ENCODE results near the gene PLEKHN1.

PLEKHN1 gene

GRCh38 chr1:959731-960362, 6.4 kb upstream of the PLEKHN1 start:
- Histone ChIP-seq H3K4me3 (ENCODE audit: low read length) (peak overlapping the region; percentile 75), H3K27me3 (replicated peaks; ENCODE audit: control insufficient read depth, insufficient read depth, low read length) (no peaks in the 10 kb centered on the region)
- no peak for DNase-seq (ENCODE audit: low read depth)

GRCh38 chr1:960363-961131, 5.7 kb upstream of the PLEKHN1 start, which contains the start of gene KLHL17:
TSS of gene KLHL17 (plus strand) at chr1:960584. CDS start at chr1:960694, 110 bp downstream.
- H3K36me3 ChIP-seq (ENCODE audit: control insufficient read depth, insufficient read depth, low read length, severe bottlenecking): peaks cover 16% of the 10 kb centered on the region
- peaks cover 7% of the 10 kb centered on the region for H3K4me1 ChIP-seq (ENCODE audit: control insufficient read depth, insufficient read depth, low read length)
- DNase-seq (ENCODE audit: low read depth): peak; percentile 88
- peak within 1 kb of the TSS; percentile 75 for H3K4me3 ChIP-seq (ENCODE audit: low read length)
- H3K9me3 ChIP-seq (ENCODE audit: control insufficient read depth, low read length): no peaks in the 10 kb centered on the region
- H3K27me3 ChIP-seq (replicated peaks; ENCODE audit: control insufficient read depth, insufficient read depth, low read length): no peaks in the 10 kb centered on the region
- peak within 1 kb of the TSS; percentile 60 for H3K9ac ChIP-seq (ENCODE audit: low read length)

More at GRCh38 chr1:959731-960362, 6.4 kb upstream of the PLEKHN1 start:
- no peaks in the 10 kb centered on the region for H3K9me3 ChIP-seq (ENCODE audit: control insufficient read depth, low read length)
- H3K4me1 ChIP-seq (ENCODE audit: control insufficient read depth, insufficient read depth, low read length): peaks cover 7% of the 10 kb centered on the region
- H3K9ac ChIP-seq (ENCODE audit: low read length): peak overlapping the region; percentile 60
- peaks cover 23% of the 10 kb centered on the region for H3K36me3 ChIP-seq (ENCODE audit: control insufficient read depth, insufficient read depth, low read length, severe bottlenecking)

- H3K27me3 ChIP-seq (replicated peaks; ENCODE audit: control insufficient read depth, insufficient read depth, low read length): no peaks in the 10 kb centered on the region
- H3K9me3 ChIP-seq (ENCODE audit: control insufficient read depth, low read length): no peaks in the 10 kb centered on the region
- peak overlapping the region; percentile 60 for H3K9ac ChIP-seq (ENCODE audit: low read length)
- peaks cover 9% of the 10 kb centered on the region for H3K36me3 ChIP-seq (ENCODE audit: control insufficient read depth, insufficient read depth, low read length, severe bottlenecking)
- H3K4me3 ChIP-seq (ENCODE audit: low read length): peak overlapping the region; percentile 75
- DNase-seq (ENCODE audit: low read depth): no peak
- peaks cover 7% of the 10 kb centered on the region for H3K4me1 ChIP-seq (ENCODE audit: control insufficient read depth, insufficient read depth, low read length)
These were observed 5.1 kb upstream of the PLEKHN1 start for GRCh38 chr1:961132-961669.

GRCh38 chr1:962381-963300, 3.6 kb upstream of the PLEKHN1 start:
- H3K36me3 ChIP-seq (ENCODE audit: control insufficient read depth, insufficient read depth, low read length, severe bottlenecking): no peaks in the 10 kb centered on the region
- peaks cover 3% of the 10 kb centered on the region for H3K4me1 ChIP-seq (ENCODE audit: control insufficient read depth, insufficient read depth, low read length)
- no peak overlapping the region for H3K9ac ChIP-seq (ENCODE audit: low read length)
- H3K27me3 ChIP-seq (replicated peaks; ENCODE audit: control insufficient read depth, insufficient read depth, low read length): peaks cover 3% of the 10 kb centered on the region
- H3K4me3 ChIP-seq (ENCODE audit: low read length): no peak overlapping the region
- no peaks in the 10 kb centered on the region for H3K9me3 ChIP-seq (ENCODE audit: control insufficient read depth, low read length)
- DNase-seq (ENCODE audit: low read depth): no peak

GRCh38 chr1:963301-963651, 3.0 kb upstream of the PLEKHN1 start:
- H3K36me3 ChIP-seq (ENCODE audit: control insufficient read depth, insufficient read depth, low read length, severe bottlenecking): no peaks in the 10 kb centered on the region
- no peak overlapping the region for H3K9ac ChIP-seq (ENCODE audit: low read length)
- no peaks in the 10 kb centered on the region for H3K4me1 ChIP-seq (ENCODE audit: control insufficient read depth, insufficient read depth, low read length)
- H3K9me3 ChIP-seq (ENCODE audit: control insufficient read depth, low read length): no peaks in the 10 kb centered on the region
- DNase-seq (ENCODE audit: low read depth): no peak
- no peak overlapping the region for H3K4me3 ChIP-seq (ENCODE audit: low read length)
- H3K27me3 ChIP-seq (replicated peaks; ENCODE audit: control insufficient read depth, insufficient read depth, low read length): peaks cover 9% of the 10 kb centered on the region

GRCh38 chr1:963746-964525, 2.3 kb upstream of the PLEKHN1 start:
- H3K4me3 ChIP-seq (ENCODE audit: low read length): no peak overlapping the region
- H3K36me3 ChIP-seq (ENCODE audit: control insufficient read depth, insufficient read depth, low read length, severe bottlenecking): no peaks in the 10 kb centered on the region
- no peak for DNase-seq (ENCODE audit: low read depth)
- no peaks in the 10 kb centered on the region for H3K4me1 ChIP-seq (ENCODE audit: control insufficient read depth, insufficient read depth, low read length)
- H3K9ac ChIP-seq (ENCODE audit: low read length): no peak overlapping the region
- H3K9me3 ChIP-seq (ENCODE audit: control insufficient read depth, low read length): no peaks in the 10 kb centered on the region
- H3K27me3 ChIP-seq (replicated peaks; ENCODE audit: control insufficient read depth, insufficient read depth, low read length): peaks cover 15% of the 10 kb centered on the region

- H3K9me3 ChIP-seq (ENCODE audit: control insufficient read depth, low read length): no peaks in the 10 kb centered on the region
- no peak overlapping the region for H3K9ac ChIP-seq (ENCODE audit: low read length)
- peaks cover 15% of the 10 kb centered on the region for H3K27me3 ChIP-seq (replicated peaks; ENCODE audit: control insufficient read depth, insufficient read depth, low read length)
- no peak for DNase-seq (ENCODE audit: low read depth)
- no peaks in the 10 kb centered on the region for H3K36me3 ChIP-seq (ENCODE audit: control insufficient read depth, insufficient read depth, low read length, severe bottlenecking)
- H3K4me1 ChIP-seq (ENCODE audit: control insufficient read depth, insufficient read depth, low read length): no peaks in the 10 kb centered on the region
- no peak overlapping the region for H3K4me3 ChIP-seq (ENCODE audit: low read length)
These were observed 1.4 kb upstream of the PLEKHN1 start for GRCh38 chr1:964691-965525.

GRCh38 chr1:965526-966134, 652 bp upstream of the PLEKHN1 start:
- no peaks in the 10 kb centered on the region for H3K4me1 ChIP-seq (ENCODE audit: control insufficient read depth, insufficient read depth, low read length)
- H3K9ac ChIP-seq (ENCODE audit: low read length): no peak overlapping the region
- H3K27me3 ChIP-seq (replicated peaks; ENCODE audit: control insufficient read depth, insufficient read depth, low read length): peaks cover 22% of the 10 kb centered on the region
- DNase-seq (ENCODE audit: low read depth): no peak
- no peaks in the 10 kb centered on the region for H3K36me3 ChIP-seq (ENCODE audit: control insufficient read depth, insufficient read depth, low read length, severe bottlenecking)
- H3K4me3 ChIP-seq (ENCODE audit: low read length): no peak overlapping the region
- no peaks in the 10 kb centered on the region for H3K9me3 ChIP-seq (ENCODE audit: control insufficient read depth, low read length)

GRCh38 chr1:966704-967300, 520 bp downstream of the PLEKHN1 start:
- DNase-seq (ENCODE audit: low read depth): peak; percentile 87
- H3K4me1 ChIP-seq (ENCODE audit: control insufficient read depth, insufficient read depth, low read length): no peaks in the 10 kb centered on the region
- H3K9ac ChIP-seq (ENCODE audit: low read length): peak overlapping the region; percentile 76
- no peaks in the 10 kb centered on the region for H3K36me3 ChIP-seq (ENCODE audit: control insufficient read depth, insufficient read depth, low read length, severe bottlenecking)
- H3K27me3 ChIP-seq (replicated peaks; ENCODE audit: control insufficient read depth, insufficient read depth, low read length): peaks cover 23% of the 10 kb centered on the region
- peak overlapping the region; percentile 82 for H3K4me3 ChIP-seq (ENCODE audit: low read length)
- no peaks in the 10 kb centered on the region for H3K9me3 ChIP-seq (ENCODE audit: control insufficient read depth, low read length)

Measured in adipocyte (in vitro differentiated cells).